AG04450 (cell line): Measurements from ENCODE around the gene CENPP. TPM values are rescaled to one million over a fixed set of nuclear protein-coding genes. Genes with fewer than 3 reads are reported as not detected.

Experiments used
- CTCF ChIA-PET: fragments of 300-600, 350-600 bp; formaldehyde crosslinking; extraction: SDS; loops from one replicate; lab custom pipeline; 2022; ENCODE audit warnings: antibody characterized with exemption, inconsistent platforms; lab: Charles Lee
- POLR2A ChIA-PET: fragments of 350-600 bp; formaldehyde crosslinking; extraction: SDS; loops from one replicate; lab custom pipeline; 2021; ENCODE audit warnings: antibody characterized with exemption, inconsistent platforms; lab: Yijun Ruan, JAX
- DNase-seq: peaks from one replicate; pipeline ENCODE4 v3.0.0-alpha.2; 2011; ENCODE audit warnings: low read depth, low spot score
- H3K27ac ChIP-seq: one replicate; pipeline ENCODE4 v1.5.1; 2012; ENCODE audit warnings: low read depth, low read length, control low read depth
- H3K27me3 ChIP-seq: one replicate; pipeline ENCODE4 v1.6.0; 2012; ENCODE audit warnings: low read length; ENCODE audit not compliant: control insufficient read depth, insufficient read depth
- H3K4me3 ChIP-seq: 2 replicates; pipeline ENCODE4 v1.5.1; 2011; ENCODE audit warnings: mild to moderate bottlenecking, low read depth, low read length, control low read depth
- H3K9me3 ChIP-seq: 2 replicates; pipeline ENCODE4 v1.5.1; 2012; ENCODE audit warnings: low read length; ENCODE audit not compliant: control insufficient read depth, insufficient read depth
- polyA plus RNA-seq: library from polyadenylated mRNA; depleted of rRNA; stranded (reverse); fragments of >200 nt; gene quantifications from 2 replicates; pipeline ENCODE4 v1.2.3, GENCODE V29; 2011
- TF ChIP-seq, protein P1 (sequence below): IDR thresholded peaks from 2 replicates; pipeline ENCODE4 v1.5.1; 2011; ENCODE audit warnings: low read depth, low read length, control low read depth, inconsistent platforms

Gene CENPP
- polyA plus RNA-seq, 1 experiment = 4.4 TPM

DNA sequence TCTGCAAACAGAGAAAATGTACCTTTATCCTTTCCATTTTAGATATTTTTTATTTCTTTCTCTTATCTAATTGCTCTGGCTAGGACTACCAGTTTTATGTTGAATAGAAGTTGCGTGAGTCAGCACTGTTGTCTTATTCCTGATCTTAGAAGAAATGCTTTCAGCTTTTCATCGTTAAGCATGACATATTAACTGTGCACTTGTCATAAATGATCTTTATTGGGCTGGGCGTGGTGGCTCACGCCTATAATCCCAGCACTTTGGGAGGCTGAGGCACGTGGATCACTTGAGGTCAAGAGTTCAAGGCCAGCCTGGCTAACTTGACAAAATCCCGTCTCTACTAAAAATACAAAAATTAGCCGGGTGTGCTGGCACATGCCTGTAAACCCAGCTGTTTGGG is 218.2 kb downstream of the CENPP start:
- peaks cover 17% of the 10 kb centered on the region for H3K9me3 ChIP-seq
- no peaks in the 10 kb centered on the region for H3K27me3 ChIP-seq
- H3K27ac ChIP-seq = no peak overlapping the region
- H3K4me3 ChIP-seq = no peak overlapping the region
- TF ChIP-seq, protein P1, sequence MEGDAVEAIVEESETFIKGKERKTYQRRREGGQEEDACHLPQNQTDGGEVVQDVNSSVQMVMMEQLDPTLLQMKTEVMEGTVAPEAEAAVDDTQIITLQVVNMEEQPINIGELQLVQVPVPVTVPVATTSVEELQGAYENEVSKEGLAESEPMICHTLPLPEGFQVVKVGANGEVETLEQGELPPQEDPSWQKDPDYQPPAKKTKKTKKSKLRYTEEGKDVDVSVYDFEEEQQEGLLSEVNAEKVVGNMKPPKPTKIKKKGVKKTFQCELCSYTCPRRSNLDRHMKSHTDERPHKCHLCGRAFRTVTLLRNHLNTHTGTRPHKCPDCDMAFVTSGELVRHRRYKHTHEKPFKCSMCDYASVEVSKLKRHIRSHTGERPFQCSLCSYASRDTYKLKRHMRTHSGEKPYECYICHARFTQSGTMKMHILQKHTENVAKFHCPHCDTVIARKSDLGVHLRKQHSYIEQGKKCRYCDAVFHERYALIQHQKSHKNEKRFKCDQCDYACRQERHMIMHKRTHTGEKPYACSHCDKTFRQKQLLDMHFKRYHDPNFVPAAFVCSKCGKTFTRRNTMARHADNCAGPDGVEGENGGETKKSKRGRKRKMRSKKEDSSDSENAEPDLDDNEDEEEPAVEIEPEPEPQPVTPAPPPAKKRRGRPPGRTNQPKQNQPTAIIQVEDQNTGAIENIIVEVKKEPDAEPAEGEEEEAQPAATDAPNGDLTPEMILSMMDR = no peak
- POLR2A ChIA-PET = interaction anchor here (0.7 kb wide), 1 partner anchor 160 kb away, joined by 3 read pairs; no protein-coding TSS in a partner anchor
- no peak for DNase-seq
- CTCF ChIA-PET = no interaction called here

- ChIA-PET POLR2A (no interaction called here), CTCF (interaction anchor here (0.6 kb wide), 1 partner anchor 177 kb away, joined by 4 read pairs; no protein-coding TSS in a partner anchor)
- no peak overlapping the region for H3K27ac ChIP-seq
- TF ChIP-seq, protein P1 = no peak
- DNase-seq = no peak
- H3K27me3 ChIP-seq = no peaks in the 10 kb centered on the region
- no peak overlapping the region for H3K4me3 ChIP-seq
- peaks cover 15% of the 10 kb centered on the region for H3K9me3 ChIP-seq
Observed at GRCh38 chr9:92545002-92545510, 219.3 kb downstream of the CENPP start.

GRCh38 chr9:92547356-92547755 is 221.6 kb downstream of the CENPP start:
- Histone ChIP-seq H3K27me3 (no peaks in the 10 kb centered on the region), H3K27ac (no peak overlapping the region), H3K9me3 (peaks cover 13% of the 10 kb centered on the region), H3K4me3 (no peak overlapping the region)
- ChIA-PET POLR2A (no interaction called here), CTCF (interaction anchor here (1.1 kb wide), 1 partner anchor 304 kb away, joined by 3 read pairs; no protein-coding TSS in a partner anchor)
- TF ChIP-seq, protein P1 = no peak
- no peak for DNase-seq

- Histone ChIP-seq H3K27ac (no peak overlapping the region), H3K27me3 (no peaks in the 10 kb centered on the region), H3K4me3 (no peak overlapping the region), H3K9me3 (no peaks in the 10 kb centered on the region; the same call in 1 of the 2 replicates)
- CTCF ChIA-PET = no interaction called here
- TF ChIP-seq, protein P1 = no peak
- POLR2A ChIA-PET = no interaction called here
- no peak for DNase-seq
Observed at GRCh38 chr9:92550765-92551164, 225.0 kb downstream of the CENPP start.

- Histone ChIP-seq H3K27me3 (no peaks in the 10 kb centered on the region), H3K27ac (no peak overlapping the region), H3K4me3 (no peak overlapping the region), H3K9me3 (no peaks in the 10 kb centered on the region)
- ChIA-PET CTCF (no interaction called here), POLR2A (no interaction called here)
- TF ChIP-seq, protein P1 = no peak
- DNase-seq = no peak
Observed at GRCh38 chr9:92558612-92559374, 233.0 kb downstream of the CENPP start.
